Ovary (tissue), 9 donors: ENCODE data around the gene CCL26. TPM values are rescaled to one million over a fixed set of nuclear protein-coding genes. Genes with fewer than 3 reads are reported as not detected.
"Not testable (repeated sequence)": the region's sequence is repeated elsewhere in the genome, so short reads cannot be mapped to it uniquely, and the experiment has no call there.

Experiments
- DNase-seq, 5 donors: peaks; one replicate each; pipeline ENCODE4 v3.0.0-alpha.2; 2019 to 2020
- H3K27ac ChIP-seq, 2 donors: fragments of 200-600 bp; one replicate each; pipeline versions ENCODE4 v1.5.1 to v1.8.0; 2019 to 2022
- H3K27me3 ChIP-seq: fragments of 200-600 bp; one replicate; pipeline ENCODE4 v1.8.0; 2022
- H3K36me3 ChIP-seq: fragments of 200-600 bp; sonication (generic); one replicate; pipeline ENCODE4 v1.5.1; 2019
- H3K4me1 ChIP-seq: one replicate; pipeline ENCODE4 v1.8.1; 2013; ENCODE audit warnings: mild to moderate bottlenecking, moderate library complexity; ENCODE audit not compliant: insufficient read depth
- H3K4me3 ChIP-seq: fragments of 200-600 bp; sonication (generic); one replicate; pipeline ENCODE4 v1.5.1; 2017
- H3K9me3 ChIP-seq, 2 donors: fragments of 200-600 bp in 1 of 2; sonication (generic) in 1 of 2; one replicate each; pipeline versions ENCODE4 v1.5.1 to v1.8.1; 2013 to 2019; ENCODE audit warnings: mild to moderate bottlenecking in 1 of 2, moderate library complexity in 1 of 2
- EP300 ChIP-seq: sonication (generic); formaldehyde crosslinking; IDR thresholded peaks from one replicate; pipeline ENCODE4 v1.6.1; 2017; ENCODE audit warnings: antibody characterized with exemption
- POLR2A ChIP-seq: fragments of 450-650 bp; IDR thresholded peaks from one replicate; pipeline ENCODE4 v1.6.1; 2017; ENCODE audit warnings: antibody characterized with exemption, mild to moderate bottlenecking, moderate library complexity
- WGBS, 3 donors: extraction: QIAGEN DNeasy Blood & Tissue Kit in 1 of 3; methylation state at CpG; one replicate each; pipeline versions ENCODE4 v1.1.5 to v1.1.7; 2013 to 2017; 5-methylcytosine and 5-hydroxymethylcytosine counted together
- intact Hi-C, 4 donors: fragments of 100-400 bp; cut with DNase I; formaldehyde crosslinking; loops; one replicate each; pipeline versions ENCODE4 v1.11.0 to v1.15.1; 2022 to 2023
- polyA plus RNA-seq, 2 donors: library from polyadenylated mRNA; stranded (reverse); fragments of 200-250 nt in 1 of 2; fragments of 350-450 nt in 1 of 2; fragmentation: Illumina TruSeq in 1 of 2; extraction: RNeasy Lipid Tissue Mini Kit (QIAGEN cat#74804) in 1 of 2; gene quantifications; one replicate each; pipeline ENCODE4 v1.2.3, GENCODE V29; 2013 to 2014
- total RNA-seq, 7 donors: library from RNA; depleted of rRNA in 2 of 7; stranded (reverse); fragments of >200 nt in 2 of 7; fragmentation: NEBNext Ultra II Directional in 3 of 7; extraction: Animal tissue kit (Norgen Biotek cat#: 25700) in 3 of 7; gene quantifications; one replicate each; pipeline versions ENCODE4 v1.1.0 to v1.2.4, GENCODE V29; 2016 to 2023
- TF ChIP-seq, protein P1 (sequence below), 3 donors: fragments of 450-650 bp in 2 of 3; fragments of 200-600 bp in 1 of 3; IDR thresholded peaks; one replicate each; pipeline versions ENCODE4 v1.5.1 to v1.8.0; 2016 to 2022; ENCODE audit warnings: antibody characterized with exemption in 3 of 3, mild to moderate bottlenecking in 1 of 3
- donor health status: DM: no; HTN: no; CAD: no; lungs with moderate emphysema.
- donor health status: DM: no; HTN: no; CAD: no.
- donor health status: Bipolar disorder and iron deficiency.
- donor health status: DM: yes; HTN: yes; CAD: no.
- donor health status: DM: no; HTN: no; CAD: no.
- donor health status: DM: yes; HTN: yes; CAD: no.

CCL26 gene
- total and polyA plus RNA-seq, 9 donors = 2.6 to 43.0 (median 9.5) TPM

DNA sequence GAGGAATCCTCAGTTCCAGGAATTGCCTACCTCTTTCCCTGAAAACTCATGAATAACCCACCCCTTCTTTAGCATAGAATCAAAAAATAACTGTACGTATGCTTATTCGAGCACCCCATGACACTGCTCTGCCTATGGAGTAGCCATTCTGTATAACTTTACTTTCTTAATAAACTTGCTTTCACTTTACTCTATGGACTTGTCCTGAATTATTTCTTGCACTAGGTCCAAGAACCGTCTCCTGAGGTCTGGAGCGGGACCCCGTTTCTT is 30.5 kb upstream of the CCL26 start:
- intact Hi-C loops = no loop called here

DNA sequence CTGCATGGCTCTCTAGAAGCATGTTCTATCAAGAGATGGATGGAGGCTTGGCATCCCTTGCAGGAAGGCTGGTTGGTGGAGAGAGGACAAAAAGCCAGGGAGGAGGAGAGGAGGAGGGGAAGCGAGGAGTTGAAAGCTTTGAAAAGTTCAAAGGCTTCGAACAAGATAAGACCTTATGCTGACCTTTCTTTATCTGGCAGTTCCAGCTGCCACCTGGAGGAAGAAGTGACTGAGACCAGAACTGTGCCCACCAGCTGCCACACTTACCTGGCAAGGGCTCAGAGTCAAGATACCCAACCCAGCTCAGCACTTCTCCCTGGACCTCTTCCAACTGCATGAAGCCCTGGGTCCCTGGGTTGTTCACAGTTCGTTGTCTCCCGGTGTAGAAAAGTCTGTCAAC is 26.8 kb upstream of the CCL26 start:
- Histone ChIP-seq H3K9me3 (no peaks in the 10 kb centered on the region), H3K4me1 (peaks cover 19% of the 10 kb centered on the region), H3K27ac (no peak overlapping the region), H3K4me3 (no peak overlapping the region), H3K27me3 (no peaks in the 10 kb centered on the region), H3K36me3 (no peaks in the 10 kb centered on the region)
- TF ChIP-seq POLR2A (no peak), EP300 (no peak)
- TF ChIP-seq, protein P1, sequence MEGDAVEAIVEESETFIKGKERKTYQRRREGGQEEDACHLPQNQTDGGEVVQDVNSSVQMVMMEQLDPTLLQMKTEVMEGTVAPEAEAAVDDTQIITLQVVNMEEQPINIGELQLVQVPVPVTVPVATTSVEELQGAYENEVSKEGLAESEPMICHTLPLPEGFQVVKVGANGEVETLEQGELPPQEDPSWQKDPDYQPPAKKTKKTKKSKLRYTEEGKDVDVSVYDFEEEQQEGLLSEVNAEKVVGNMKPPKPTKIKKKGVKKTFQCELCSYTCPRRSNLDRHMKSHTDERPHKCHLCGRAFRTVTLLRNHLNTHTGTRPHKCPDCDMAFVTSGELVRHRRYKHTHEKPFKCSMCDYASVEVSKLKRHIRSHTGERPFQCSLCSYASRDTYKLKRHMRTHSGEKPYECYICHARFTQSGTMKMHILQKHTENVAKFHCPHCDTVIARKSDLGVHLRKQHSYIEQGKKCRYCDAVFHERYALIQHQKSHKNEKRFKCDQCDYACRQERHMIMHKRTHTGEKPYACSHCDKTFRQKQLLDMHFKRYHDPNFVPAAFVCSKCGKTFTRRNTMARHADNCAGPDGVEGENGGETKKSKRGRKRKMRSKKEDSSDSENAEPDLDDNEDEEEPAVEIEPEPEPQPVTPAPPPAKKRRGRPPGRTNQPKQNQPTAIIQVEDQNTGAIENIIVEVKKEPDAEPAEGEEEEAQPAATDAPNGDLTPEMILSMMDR (IDR thresholded peaks at IDR 0.05) = no peak
- 73 to 86% (median 75%) methylated on average over 4 of the region's 4 CpGs for WGBS, 3 donors
- DNase-seq = no peak
- intact Hi-C loops = loop anchor here in 1 of 4 donors (10.0 kb wide), 1 partner anchor 46 kb away; no protein-coding TSS in a partner anchor

More for the DNA sequence above, 30.5 kb upstream of the CCL26 start:
- Histone ChIP-seq H3K9me3 (no peaks in the 10 kb centered on the region), H3K27ac (no peak overlapping the region), H3K4me3 (no peak overlapping the region), H3K36me3 (no peaks in the 10 kb centered on the region), H3K4me1 (peaks cover 8% of the 10 kb centered on the region), H3K27me3 (no peaks in the 10 kb centered on the region)
- DNase-seq = no peak
- WGBS, 3 donors = 84 to 89% (median 88%) methylated on average over 5 of the region's 5 CpGs
- TF ChIP-seq POLR2A = no peak
- no peak for TF ChIP-seq EP300
- TF ChIP-seq, protein P1 (IDR thresholded peaks at IDR 0.05) = no peak

DNA sequence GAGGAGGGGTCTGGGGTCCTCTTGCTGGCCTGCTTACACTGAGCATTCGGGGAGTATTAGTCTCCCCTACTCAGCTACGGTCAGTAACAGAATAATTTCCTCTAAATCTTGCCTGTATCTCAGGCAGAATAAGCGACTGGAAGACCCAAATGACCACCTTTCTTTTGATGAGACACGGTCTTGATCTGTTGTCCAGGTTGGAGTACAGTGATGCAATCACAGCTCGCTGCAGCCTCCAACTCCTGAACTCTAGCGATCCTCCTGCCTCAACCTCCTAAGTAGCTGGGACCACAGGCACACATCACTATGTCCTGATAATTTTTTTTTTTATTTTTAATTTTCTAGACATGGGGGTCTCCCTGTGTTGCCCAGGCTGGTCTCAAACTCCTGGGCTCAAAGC is 24.4 kb upstream of the CCL26 start:
- Histone ChIP-seq H3K36me3 (no peaks in the 10 kb centered on the region), H3K4me1 (peaks cover 27% of the 10 kb centered on the region), H3K9me3 (no peaks in the 10 kb centered on the region), H3K27ac (peak overlapping the region; percentile 68 to 88), H3K27me3 (no peaks in the 10 kb centered on the region), H3K4me3 (no peak overlapping the region)
- intact Hi-C loops = loop anchor here in 1 of 4 donors (10.0 kb wide), 1 partner anchor 48 kb away; no protein-coding TSS in a partner anchor
- TF ChIP-seq, protein P1 (IDR thresholded peaks at IDR 0.05) = no peak
- TF ChIP-seq EP300 = no peak
- DNase-seq = no peak
- WGBS, 3 donors = 66 to 78% (median 76%) methylated on average over 6 of the region's 6 CpGs

DNA sequence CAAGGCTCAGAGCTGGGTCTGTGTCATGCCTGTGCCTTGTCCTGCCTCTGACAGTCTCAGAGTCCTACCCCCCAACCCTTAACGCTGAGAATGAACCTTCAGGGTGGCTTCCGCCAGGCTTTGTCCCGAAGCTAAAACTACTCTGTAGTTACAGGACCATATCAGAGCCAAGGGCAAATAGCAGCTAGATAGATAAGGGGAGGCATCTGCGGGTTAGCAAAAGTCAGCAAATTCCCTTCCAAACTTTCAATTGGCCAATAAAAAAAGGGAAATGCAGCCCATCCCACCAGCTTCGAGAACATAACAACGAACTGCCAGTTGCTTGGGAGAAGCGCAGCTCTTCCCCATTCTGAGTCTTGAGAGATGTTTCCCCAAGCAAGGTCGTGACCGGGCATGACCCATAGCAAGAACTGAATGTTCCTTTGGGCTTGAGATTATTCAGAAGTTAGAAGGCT is 23.8 kb upstream of the CCL26 start:
- TF ChIP-seq POLR2A = no peak
- TF ChIP-seq EP300 = peak; percentile 79

DNA sequence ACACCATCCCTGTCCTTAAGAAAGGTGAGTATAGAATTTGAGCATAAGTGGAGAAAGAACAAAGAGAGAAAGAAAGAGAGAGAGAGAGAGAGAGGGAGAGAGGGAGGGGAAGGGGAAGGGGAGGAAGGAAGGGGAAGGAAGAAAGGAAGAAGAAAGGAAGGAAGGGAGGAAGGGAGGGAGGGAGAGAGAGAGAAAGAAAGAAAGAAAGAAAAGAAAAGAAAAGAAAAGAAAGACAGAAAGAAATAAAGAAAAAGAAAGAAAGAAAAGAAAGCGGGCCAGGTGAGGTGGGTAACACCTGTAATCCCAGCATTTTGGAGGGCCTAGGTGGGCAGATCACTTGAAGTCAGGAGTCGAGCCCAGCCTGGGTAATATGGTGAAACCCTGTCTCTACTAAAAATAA is 21.7 kb upstream of the CCL26 start:
- no peak overlapping the region for H3K4me3 ChIP-seq
- H3K36me3 ChIP-seq = no peaks in the 10 kb centered on the region
- peaks cover 34% of the 10 kb centered on the region for H3K4me1 ChIP-seq
- H3K9me3 ChIP-seq = no peaks in the 10 kb centered on the region
- intact Hi-C loops = loop anchor here in 1 of 4 donors (10.0 kb wide), 1 partner anchor 51 kb away; no protein-coding TSS in a partner anchor
- no peaks in the 10 kb centered on the region for H3K27me3 ChIP-seq
- 92 to 97% (median 96%) methylated on average over 2 of the region's 2 CpGs for WGBS, 3 donors
- H3K27ac ChIP-seq = no peak overlapping the region
- TF ChIP-seq EP300 = no peak
- TF ChIP-seq, protein P1 (IDR thresholded peaks at IDR 0.05) = no peak
- no peak for TF ChIP-seq POLR2A
- DNase-seq = no peak

More for the DNA sequence above, 23.8 kb upstream of the CCL26 start:
- DNase-seq = peak; percentile 75 to 95 (median 92)
- Histone ChIP-seq H3K9me3 (no peaks in the 10 kb centered on the region), H3K4me3 (no peak overlapping the region), H3K27ac (peak overlapping the region; percentile 68 to 88), H3K36me3 (no peaks in the 10 kb centered on the region), H3K27me3 (no peaks in the 10 kb centered on the region), H3K4me1 (peaks cover 30% of the 10 kb centered on the region)
- intact Hi-C loops = loop anchor here in 1 of 4 donors (10.0 kb wide), 1 partner anchor 49 kb away; no protein-coding TSS in a partner anchor
- 5 to 14% (median 7%) methylated on average over 9 of the region's 9 CpGs for WGBS, 3 donors

DNA sequence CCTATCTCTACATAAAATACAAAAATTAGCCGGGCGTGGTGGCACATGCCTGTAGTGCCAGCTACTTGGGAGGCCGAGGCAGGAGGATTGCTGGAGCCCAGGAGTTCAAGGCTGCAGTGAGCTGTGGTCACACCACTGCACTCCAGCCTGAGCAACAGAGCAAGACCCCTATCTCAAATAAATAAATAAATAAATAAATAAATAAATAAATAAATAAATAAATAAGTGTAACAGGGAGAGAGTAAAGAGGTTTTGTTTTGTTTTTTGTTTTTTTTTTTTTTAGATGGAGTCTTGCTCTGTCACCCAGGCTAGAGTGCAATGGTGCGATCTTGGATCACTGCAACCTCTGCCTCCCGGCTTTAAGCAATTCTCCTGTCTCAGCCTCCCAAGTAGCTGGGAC is 20.6 kb upstream of the CCL26 start:
- not testable (repeated sequence) for H3K36me3 ChIP-seq, H3K27me3 ChIP-seq, H3K9me3 ChIP-seq, DNase-seq, H3K4me3 ChIP-seq
- intact Hi-C loops = loop anchor here in 1 of 4 donors (10.0 kb wide), 1 partner anchor 52 kb away; no protein-coding TSS in a partner anchor
- 94 to 98% (median 98%) methylated on average over 5 of the region's 5 CpGs for WGBS, 3 donors
- peak overlapping the region in 1 of 2 donors; percentile 8 for H3K27ac ChIP-seq
- peaks cover 26% of the 10 kb centered on the region for H3K4me1 ChIP-seq
